B cell (primary cell): Measurements from ENCODE around the gene CD44. TPM values are rescaled to one million over a fixed set of nuclear protein-coding genes. Genes with fewer than 3 reads are reported as not detected.

Experiments
- ATAC-seq: fragments of 200-7000 bp; cut with Tn5 transposase; one replicate; pipeline ENCODE4 v1.10.0; 2021; ENCODE audit warnings: low read depth, mild to moderate bottlenecking, moderate number of reproducible peaks, moderate library complexity
- CTCF ChIA-PET: fragments of 350-600 bp; sonication (Branson Sonifier 250); formaldehyde crosslinking; loops from one replicate; lab custom pipeline; 2021; ENCODE audit warnings: antibody characterized with exemption, inconsistent platforms; lab: Charles Lee
- POLR2A ChIA-PET: fragments of 350-600 bp; sonication (Branson Sonifier 250); formaldehyde crosslinking; loops from one replicate; lab custom pipeline; 2021; ENCODE audit warnings: antibody characterized with exemption; lab: Charles Lee
- DNase-seq: peaks from one replicate; pipeline ENCODE4 v3.0.0; 2013
- H2AFZ ChIP-seq: 2 replicates; pipeline ENCODE4 v1.6.1; 2012; ENCODE audit warnings: mild to moderate bottlenecking, low read depth, low read length; ENCODE audit not compliant: insufficient read depth, poor library complexity, severe bottlenecking
- H3K27ac ChIP-seq, 2 donors: 1 replicate in 1 of 2; 2 replicates in 1 of 2; pipeline ENCODE4 v1.5.1; 2012 to 2013; ENCODE audit warnings: low read length in 2 of 2, mild to moderate bottlenecking in 2 of 2, moderate library complexity in 1 of 2
- H3K27me3 ChIP-seq, 4 experiments: fragments of 200-600 bp in 1 of 4; sonication (generic) in 1 of 4; replicated peaks in 1 of 4; 1 replicate in 2 of 4; 2 replicates in 2 of 4; pipeline versions ENCODE4 v1.6.1 to v1.7.0; 2013 to 2016; ENCODE audit warnings: low read length in 3 of 4, mild to moderate bottlenecking in 2 of 4, mixed read lengths in 1 of 4, moderate library complexity in 1 of 4; ENCODE audit not compliant: insufficient read depth in 4 of 4, control insufficient read depth in 3 of 4; ENCODE audit errors: control extremely low read depth in 1 of 4
- H3K36me3 ChIP-seq, 2 experiments: replicated peaks in 1 of 2; 1 replicate in 1 of 2; 2 replicates in 1 of 2; pipeline versions ENCODE4 v1.6.1 to v1.7.1; 2013; ENCODE audit warnings: low read length in 1 of 2; ENCODE audit not compliant: insufficient read depth in 2 of 2, control insufficient read depth in 1 of 2; ENCODE audit errors: control extremely low read depth in 1 of 2, extremely low read depth in 1 of 2
- H3K4me1 ChIP-seq, 2 donors: fragments of 200-600 bp in 1 of 2; sonication (generic) in 1 of 2; 1 replicate in 1 of 2; 2 replicates in 1 of 2; pipeline versions ENCODE4 v1.5.1 to v1.6.1; 2013 to 2017; ENCODE audit warnings: low read length in 2 of 2; ENCODE audit not compliant: control insufficient read depth in 2 of 2, insufficient read depth in 2 of 2
- H3K4me2 ChIP-seq: replicated peaks from 2 replicates; pipeline ENCODE3; 2012; ENCODE audit warnings: mild to moderate bottlenecking, low read depth, low read length; ENCODE audit not compliant: poor library complexity, severe bottlenecking
- H3K4me3 ChIP-seq, 5 experiments: fragments of 200-600 bp in 1 of 5; sonication (generic) in 1 of 5; 1 replicate in 3 of 5; 2 replicates in 2 of 5; pipeline versions ENCODE4 v1.5.1 to v1.7.0; 2011 to 2016; ENCODE audit warnings: low read length in 4 of 5, mild to moderate bottlenecking in 4 of 5, low read depth in 2 of 5, control low read depth in 1 of 5, moderate library complexity in 1 of 5; ENCODE audit not compliant: insufficient read depth in 1 of 5; ENCODE audit errors: control extremely low read depth in 1 of 5, extremely low read depth in 1 of 5
- H3K79me2 ChIP-seq: fragments of 200-600 bp; sonication (generic); one replicate; pipeline ENCODE4 v1.6.0; 2016; ENCODE audit warnings: low read length; ENCODE audit not compliant: control insufficient read depth, insufficient read depth
- H3K9ac ChIP-seq: fragments of 200-600 bp; sonication (generic); 2 replicates; pipeline ENCODE4 v1.6.1; 2017; ENCODE audit warnings: mild to moderate bottlenecking, low read length, moderate library complexity
- H3K9me3 ChIP-seq, 3 donors: one replicate each; pipeline versions ENCODE4 v1.6.1 to v1.7.1; 2013; ENCODE audit warnings: low read length in 2 of 3; ENCODE audit not compliant: control insufficient read depth in 2 of 3, insufficient read depth in 1 of 3; ENCODE audit errors: control extremely low read depth in 1 of 3
- H4K20me1 ChIP-seq: 2 replicates; pipeline ENCODE4 v1.6.0; 2012; ENCODE audit warnings: mild to moderate bottlenecking, low read length; ENCODE audit not compliant: insufficient read depth, control insufficient read depth, poor library complexity, severe bottlenecking
- H3K27ac Mint-ChIP-seq: one replicate; pipeline ENCODE4 v1.8.0; 2021; ENCODE audit warnings: mixed read lengths
- H3K27me3 Mint-ChIP-seq: one replicate; pipeline ENCODE4 v1.8.0; 2021; ENCODE audit warnings: mixed read lengths
- H3K4me1 Mint-ChIP-seq: one replicate; pipeline ENCODE4 v1.8.0; 2021; ENCODE audit warnings: mixed read lengths
- H3K4me3 Mint-ChIP-seq: one replicate; pipeline ENCODE4 v1.8.0; 2021; ENCODE audit warnings: mixed read lengths
- H3K9me3 Mint-ChIP-seq: one replicate; pipeline ENCODE4 v1.8.0; 2022; ENCODE audit warnings: mixed read lengths; ENCODE audit not compliant: insufficient read depth
- CTCF ChIP-seq: fragments of 200-600 bp; IDR thresholded peaks from one replicate; pipeline ENCODE4 v1.8.0; 2022; ENCODE audit warnings: antibody characterized with exemption, mild to moderate bottlenecking
- EZH2 ChIP-seq: IDR thresholded peaks from 2 replicates; pipeline ENCODE4 v1.6.1; 2012; ENCODE audit warnings: borderline replicate concordance, low read depth, mild to moderate bottlenecking, moderate library complexity, low read length; ENCODE audit not compliant: insufficient read depth, poor library complexity, severe bottlenecking
- WGBS: methylation state at CpG from one replicate; pipeline ENCODE4 v1.1.5; 2013; ENCODE audit warnings: missing lambda C conversion rate; ENCODE audit not compliant: insufficient coverage; 5-methylcytosine and 5-hydroxymethylcytosine counted together
- intact Hi-C: fragments of 100-400 bp; cut with micrococcal nuclease; formaldehyde crosslinking; loops from one replicate; pipeline ENCODE4 v1.10.0; 2022
- polyA plus RNA-seq: library from polyadenylated mRNA; depleted of rRNA; stranded (reverse); fragments of >200 nt; gene quantifications from 2 replicates; pipeline ENCODE4 v1.2.3, GENCODE V29; 2012
- total RNA-seq, 2 donors: library from RNA; stranded (reverse); fragments of 120-200 nt in 1 of 2; gene quantifications; 1 replicate in 1 of 2; 2 replicates in 1 of 2; pipeline versions ENCODE4 v1.2.3 to v1.2.4, GENCODE V29; 2013 to 2022

Gene CD44
- total and polyA plus RNA-seq, 2 donors (not counting 1 experiment from before 2014, with no cell fraction given): 261 to 896 TPM

- CTCF ChIA-PET: interaction anchor here (1.3 kb wide), 1 partner anchor 224 kb away, joined by 3 read pairs; no protein-coding TSS in a partner anchor
- Mint-ChIP-seq H3K4me3 (no peak overlapping the region), H3K4me1 (peaks cover 24% of the 10 kb centered on the region), H3K9me3 (no peaks in the 10 kb centered on the region), H3K27ac (no peak overlapping the region), H3K27me3 (no peaks in the 10 kb centered on the region)
- Histone ChIP-seq H4K20me1 (no peaks in the 10 kb centered on the region), H3K9me3 (peaks cover 0 to 5% (median 3%) of the 10 kb centered on the region in 3 donors), H3K9ac (no peak overlapping the region), H3K36me3 (peaks cover 17 to 72% of the 10 kb centered on the region in 2 experiments), H3K27ac (no peak overlapping the region), H3K4me3 (no peak overlapping the region), H3K4me1 (peaks cover 6 to 9% of the 10 kb centered on the region in 2 donors), H3K79me2 (no peaks in the 10 kb centered on the region), H3K4me2 (no peak overlapping the region), H2AFZ (no peak overlapping the region), H3K27me3 (no peaks in the 10 kb centered on the region)
- DNase-seq (no peak), ATAC-seq (no peak)
- no peak for TF ChIP-seq CTCF
- no peak for TF ChIP-seq EZH2
- WGBS: 100% methylated on average over 1 of the region's 1 CpG
- intact Hi-C loops: loop anchor here (5.0 kb wide), 1 partner anchor 33 kb away; no protein-coding TSS in a partner anchor
- POLR2A ChIA-PET: no interaction called here
Observed at GRCh38 chr11:35230388-35230787, 91.4 kb downstream of the CD44 start.

- H3K4me3 ChIP-seq: no peak overlapping the region
- H3K27me3 ChIP-seq: no peaks in the 10 kb centered on the region
- no peak overlapping the region for H3K4me3 Mint-ChIP-seq
- H3K9ac ChIP-seq: no peak overlapping the region
- H3K4me1 ChIP-seq: peaks cover 9% of the 10 kb centered on the region in 2 donors
- H4K20me1 ChIP-seq: no peaks in the 10 kb centered on the region
- H3K27ac ChIP-seq: no peak overlapping the region
- no peak overlapping the region for H2AFZ ChIP-seq
- H3K9me3 ChIP-seq: peaks cover 0 to 5% (median 3%) of the 10 kb centered on the region in 3 donors
- no peak overlapping the region for H3K27ac Mint-ChIP-seq
- POLR2A ChIA-PET: no interaction called here
- TF ChIP-seq EZH2 (no peak), CTCF (no peak)
- WGBS: 100% methylated on average over 1 of the region's 5 CpGs
- DNase-seq: no peak
- no peak overlapping the region for H3K4me2 ChIP-seq
- peaks cover 17 to 63% of the 10 kb centered on the region in 2 experiments for H3K36me3 ChIP-seq
- H3K9me3 Mint-ChIP-seq: no peaks in the 10 kb centered on the region
- intact Hi-C loops: loop anchor here (5.0 kb wide), 1 partner anchor 34 kb away; no protein-coding TSS in a partner anchor
- no peaks in the 10 kb centered on the region for H3K79me2 ChIP-seq
- H3K4me1 Mint-ChIP-seq: peaks cover 27% of the 10 kb centered on the region
- CTCF ChIA-PET: interaction anchor here (0.9 to 1.2 kb wide), 2 partner anchors 160 to 231 kb away, joined by 3 read pairs; no protein-coding TSS in a partner anchor
- H3K27me3 Mint-ChIP-seq: no peaks in the 10 kb centered on the region
- ATAC-seq: no peak
Observed at GRCh38 chr11:35231076-35231860, 92.3 kb downstream of the CD44 start.
